ENCODE data around the gene PACSIN2.

Gene PACSIN2

GRCh38 chr22:42866100-42866499 lies 148.8 kb downstream of the PACSIN2 start:
- Histone ChIP-seq H3K9ac (ENCODE audit: low read depth, low read length) (no peak overlapping the region), H3K4me3 (ENCODE audit: low read depth, low read length) (no peak overlapping the region), H3K9me3 (ENCODE audit: control insufficient read depth, insufficient read depth, low read length) (no peaks in the 10 kb centered on the region), H3K27me3 (ENCODE audit: control insufficient read depth, insufficient read depth, low read length) (no peaks in the 10 kb centered on the region), H3K36me3 (ENCODE audit: control insufficient read depth, insufficient read depth, low read length) (peaks cover 12% of the 10 kb centered on the region), H3K4me1 (ENCODE audit: control insufficient read depth, insufficient read depth, low read length) (no peaks in the 10 kb centered on the region)

- peaks cover 8% of the 10 kb centered on the region for H3K36me3 ChIP-seq (ENCODE audit: control insufficient read depth, insufficient read depth, low read length)
- no peaks in the 10 kb centered on the region for H3K4me1 ChIP-seq (ENCODE audit: control insufficient read depth, insufficient read depth, low read length)
- H3K9ac ChIP-seq (ENCODE audit: low read depth, low read length), result no peak overlapping the region
- H3K4me3 ChIP-seq (ENCODE audit: low read depth, low read length), result no peak overlapping the region
- H3K27me3 ChIP-seq (ENCODE audit: control insufficient read depth, insufficient read depth, low read length), result no peaks in the 10 kb centered on the region
- no peaks in the 10 kb centered on the region for H3K9me3 ChIP-seq (ENCODE audit: control insufficient read depth, insufficient read depth, low read length)
Observed at GRCh38 chr22:42865536-42865935, 149.4 kb downstream of the PACSIN2 start.

GRCh38 chr22:42863349-42863961 lies 151.5 kb downstream of the PACSIN2 start:
- H3K9ac ChIP-seq (ENCODE audit: low read depth, low read length), result no peak overlapping the region

GRCh38 chr22:42862045-42862734 lies 152.8 kb downstream of the PACSIN2 start:
- Histone ChIP-seq H3K9ac (ENCODE audit: low read depth, low read length) (no peak overlapping the region), H3K4me3 (ENCODE audit: low read depth, low read length) (no peak overlapping the region), H3K36me3 (ENCODE audit: control insufficient read depth, insufficient read depth, low read length) (no peaks in the 10 kb centered on the region), H3K9me3 (ENCODE audit: control insufficient read depth, insufficient read depth, low read length) (no peaks in the 10 kb centered on the region), H3K27me3 (ENCODE audit: control insufficient read depth, insufficient read depth, low read length) (peaks cover 11% of the 10 kb centered on the region), H3K4me1 (ENCODE audit: control insufficient read depth, insufficient read depth, low read length) (no peaks in the 10 kb centered on the region)

More at GRCh38 chr22:42863349-42863961, 151.5 kb downstream of the PACSIN2 start:
- H3K9me3 ChIP-seq (ENCODE audit: control insufficient read depth, insufficient read depth, low read length), result no peaks in the 10 kb centered on the region
- no peaks in the 10 kb centered on the region for H3K36me3 ChIP-seq (ENCODE audit: control insufficient read depth, insufficient read depth, low read length)
- no peak overlapping the region for H3K4me3 ChIP-seq (ENCODE audit: low read depth, low read length)
- peaks cover 2% of the 10 kb centered on the region for H3K27me3 ChIP-seq (ENCODE audit: control insufficient read depth, insufficient read depth, low read length)
- H3K4me1 ChIP-seq (ENCODE audit: control insufficient read depth, insufficient read depth, low read length), result no peaks in the 10 kb centered on the region

GRCh38 chr22:42860968-42861367 lies 154.0 kb downstream of the PACSIN2 start:
- Histone ChIP-seq H3K9ac (ENCODE audit: low read depth, low read length) (no peak overlapping the region), H3K4me3 (ENCODE audit: low read depth, low read length) (no peak overlapping the region), H3K36me3 (ENCODE audit: control insufficient read depth, insufficient read depth, low read length) (no peaks in the 10 kb centered on the region), H3K27me3 (ENCODE audit: control insufficient read depth, insufficient read depth, low read length) (peaks cover 11% of the 10 kb centered on the region), H3K4me1 (ENCODE audit: control insufficient read depth, insufficient read depth, low read length) (no peaks in the 10 kb centered on the region), H3K9me3 (ENCODE audit: control insufficient read depth, insufficient read depth, low read length) (no peaks in the 10 kb centered on the region)

GRCh38 chr22:42857845-42858481 lies 157.0 kb downstream of the PACSIN2 start:
- H3K36me3 ChIP-seq (ENCODE audit: control insufficient read depth, insufficient read depth, low read length), result no peaks in the 10 kb centered on the region

GRCh38 chr22:42856865-42857704 lies 157.9 kb downstream of the PACSIN2 start, which contains the start of gene ARFGAP3:
ARFGAP3 (minus strand) TSS chr22:42857273; CDS start chr22:42857182, 91 bp downstream.
- H3K4me3 ChIP-seq (ENCODE audit: low read depth, low read length), result peak within 1 kb of the TSS; percentile 64
- peak within 1 kb of the TSS; percentile 76 for H3K9ac ChIP-seq (ENCODE audit: low read depth, low read length)
- no peaks in the 10 kb centered on the region for H3K4me1 ChIP-seq (ENCODE audit: control insufficient read depth, insufficient read depth, low read length)
- peaks cover 14% of the 10 kb centered on the region for H3K27me3 ChIP-seq (ENCODE audit: control insufficient read depth, insufficient read depth, low read length)
- H3K36me3 ChIP-seq (ENCODE audit: control insufficient read depth, insufficient read depth, low read length), result no peaks in the 10 kb centered on the region
- no peaks in the 10 kb centered on the region for H3K9me3 ChIP-seq (ENCODE audit: control insufficient read depth, insufficient read depth, low read length)

More at GRCh38 chr22:42857845-42858481, 157.0 kb downstream of the PACSIN2 start:
- no peaks in the 10 kb centered on the region for H3K9me3 ChIP-seq (ENCODE audit: control insufficient read depth, insufficient read depth, low read length)
- peak overlapping the region; percentile 32 for H3K4me3 ChIP-seq (ENCODE audit: low read depth, low read length)
- H3K27me3 ChIP-seq (ENCODE audit: control insufficient read depth, insufficient read depth, low read length), result peaks cover 14% of the 10 kb centered on the region
- H3K4me1 ChIP-seq (ENCODE audit: control insufficient read depth, insufficient read depth, low read length), result no peaks in the 10 kb centered on the region
- no peak overlapping the region for H3K9ac ChIP-seq (ENCODE audit: low read depth, low read length)

- Histone ChIP-seq H3K27me3 (ENCODE audit: control insufficient read depth, insufficient read depth, low read length) (peaks cover 14% of the 10 kb centered on the region), H3K4me3 (ENCODE audit: low read depth, low read length) (peak overlapping the region; percentile 64), H3K9ac (ENCODE audit: low read depth, low read length) (peak overlapping the region; percentile 76), H3K4me1 (ENCODE audit: control insufficient read depth, insufficient read depth, low read length) (no peaks in the 10 kb centered on the region), H3K36me3 (ENCODE audit: control insufficient read depth, insufficient read depth, low read length) (no peaks in the 10 kb centered on the region), H3K9me3 (ENCODE audit: control insufficient read depth, insufficient read depth, low read length) (no peaks in the 10 kb centered on the region)
Observed at GRCh38 chr22:42856179-42856864, 158.6 kb downstream of the PACSIN2 start.

- H3K4me3 ChIP-seq (ENCODE audit: low read depth, low read length), result peak overlapping the region; percentile 64
- H3K4me1 ChIP-seq (ENCODE audit: control insufficient read depth, insufficient read depth, low read length), result no peaks in the 10 kb centered on the region
- H3K27me3 ChIP-seq (ENCODE audit: control insufficient read depth, insufficient read depth, low read length), result peaks cover 14% of the 10 kb centered on the region
- H3K36me3 ChIP-seq (ENCODE audit: control insufficient read depth, insufficient read depth, low read length), result no peaks in the 10 kb centered on the region
- no peaks in the 10 kb centered on the region for H3K9me3 ChIP-seq (ENCODE audit: control insufficient read depth, insufficient read depth, low read length)
- no peak overlapping the region for H3K9ac ChIP-seq (ENCODE audit: low read depth, low read length)
Observed at GRCh38 chr22:42855721-42856120, 159.2 kb downstream of the PACSIN2 start.

- H3K36me3 ChIP-seq (ENCODE audit: control insufficient read depth, insufficient read depth, low read length), result no peaks in the 10 kb centered on the region
- peaks cover 14% of the 10 kb centered on the region for H3K27me3 ChIP-seq (ENCODE audit: control insufficient read depth, insufficient read depth, low read length)
- no peaks in the 10 kb centered on the region for H3K9me3 ChIP-seq (ENCODE audit: control insufficient read depth, insufficient read depth, low read length)
- no peak overlapping the region for H3K9ac ChIP-seq (ENCODE audit: low read depth, low read length)
- no peak overlapping the region for H3K4me3 ChIP-seq (ENCODE audit: low read depth, low read length)
- no peaks in the 10 kb centered on the region for H3K4me1 ChIP-seq (ENCODE audit: control insufficient read depth, insufficient read depth, low read length)
Observed at GRCh38 chr22:42855211-42855610, 159.7 kb downstream of the PACSIN2 start.
